Skeletal muscle cell (primary cell): ENCODE data around the gene MRPS27.

ENCODE experiments used
- DNase-seq: peaks from one replicate; pipeline ENCODE4 v3.0.0-alpha.2; 2010; ENCODE audit warnings: low read depth
- H3K4me3 ChIP-seq: 2 replicates; pipeline ENCODE4 v1.5.1; 2011; ENCODE audit warnings: low read depth, mild to moderate bottlenecking, control low read depth, low read length, moderate library complexity

MRPS27 gene

GRCh38 chr5:72241346-72242003, 78.6 kb downstream of the MRPS27 start:
- no peak overlapping the region for H3K4me3 ChIP-seq
- no peak for DNase-seq

- DNase-seq, result no peak
- no peak overlapping the region for H3K4me3 ChIP-seq
Measured at GRCh38 chr5:72238712-72239445, 81.2 kb downstream of the MRPS27 start.

- H3K4me3 ChIP-seq, result no peak overlapping the region
- DNase-seq, result no peak
Measured at GRCh38 chr5:72237879-72238278, 82.2 kb downstream of the MRPS27 start.

- DNase-seq, result no peak
- H3K4me3 ChIP-seq, result no peak overlapping the region
Measured at GRCh38 chr5:72237415-72237814, 82.6 kb downstream of the MRPS27 start.

- DNase-seq, result no peak
- no peak overlapping the region for H3K4me3 ChIP-seq
Measured at GRCh38 chr5:72235725-72236124, 84.3 kb downstream of the MRPS27 start.

GRCh38 chr5:72234868-72235267, 85.2 kb downstream of the MRPS27 start:
- H3K4me3 ChIP-seq, result no peak overlapping the region
- no peak for DNase-seq

- no peak for DNase-seq
- H3K4me3 ChIP-seq, result no peak overlapping the region
Measured at GRCh38 chr5:72234265-72234700, 85.8 kb downstream of the MRPS27 start.

- no peak overlapping the region for H3K4me3 ChIP-seq
- no peak for DNase-seq
Measured at GRCh38 chr5:72233835-72234234, 86.2 kb downstream of the MRPS27 start.

- no peak overlapping the region for H3K4me3 ChIP-seq
- DNase-seq, result no peak
Measured at GRCh38 chr5:72232838-72233237, 87.2 kb downstream of the MRPS27 start.

- no peak for DNase-seq
- no peak overlapping the region for H3K4me3 ChIP-seq
Measured at GRCh38 chr5:72231991-72232703, 87.9 kb downstream of the MRPS27 start.

- H3K4me3 ChIP-seq, result no peak overlapping the region
Measured at GRCh38 chr5:72228960-72229359, 91.1 kb downstream of the MRPS27 start.

GRCh38 chr5:72226950-72227349, 93.1 kb downstream of the MRPS27 start:
- no peak for DNase-seq
- no peak overlapping the region for H3K4me3 ChIP-seq

More at GRCh38 chr5:72228960-72229359, 91.1 kb downstream of the MRPS27 start:
- DNase-seq, result no peak

GRCh38 chr5:72225741-72226140, 94.3 kb downstream of the MRPS27 start:
- DNase-seq, result no peak

GRCh38 chr5:72224946-72225463, 95.0 kb downstream of the MRPS27 start:
- DNase-seq, result no peak
- no peak overlapping the region for H3K4me3 ChIP-seq

More at GRCh38 chr5:72225741-72226140, 94.3 kb downstream of the MRPS27 start:
- no peak overlapping the region for H3K4me3 ChIP-seq

GRCh38 chr5:72223371-72223770, 96.7 kb downstream of the MRPS27 start:
- DNase-seq, result no peak
- H3K4me3 ChIP-seq, result no peak overlapping the region

GRCh38 chr5:72222521-72222920, 97.5 kb downstream of the MRPS27 start:
- H3K4me3 ChIP-seq, result no peak overlapping the region
- DNase-seq, result no peak

- no peak for DNase-seq
- no peak overlapping the region for H3K4me3 ChIP-seq
Measured at GRCh38 chr5:72221541-72221940, 98.5 kb downstream of the MRPS27 start.

GRCh38 chr5:72221099-72221498, 98.9 kb downstream of the MRPS27 start:
- DNase-seq, result no peak
- H3K4me3 ChIP-seq, result no peak overlapping the region

GRCh38 chr5:72216756-72217155, 103.3 kb downstream of the MRPS27 start:
- H3K4me3 ChIP-seq, result no peak overlapping the region

GRCh38 chr5:72214168-72214567, 105.9 kb downstream of the MRPS27 start:
- DNase-seq, result no peak
- H3K4me3 ChIP-seq, result no peak overlapping the region

More at GRCh38 chr5:72216756-72217155, 103.3 kb downstream of the MRPS27 start:
- no peak for DNase-seq
